Vagina (tissue), 2 donors: Measurements from ENCODE around the gene ALK. TPM values are rescaled to one million over a fixed set of nuclear protein-coding genes. Genes with fewer than 3 reads are reported as not detected.

Experiments used
- DNase-seq, 2 donors: peaks; one replicate each; pipeline ENCODE4 v3.0.0-alpha.2; 2017; ENCODE audit errors: extremely low spot score in 2 of 2
- H3K27ac ChIP-seq: fragments of 200-600 bp; sonication (generic); one replicate; pipeline ENCODE4 v1.5.1; 2019
- H3K27me3 ChIP-seq: fragments of 200-600 bp; sonication (generic); one replicate; pipeline ENCODE4 v1.5.1; 2019
- H3K36me3 ChIP-seq, 2 donors: fragments of 200-600 bp; sonication (generic); one replicate each; pipeline ENCODE4 v1.5.1; 2017 to 2019
- H3K4me1 ChIP-seq: fragments of 200-600 bp; sonication (generic); one replicate; pipeline ENCODE4 v1.5.1; 2019
- H3K4me3 ChIP-seq, 2 donors: fragments of 200-600 bp; sonication (generic); 1 replicate in 1 of 2; 2 replicates in 1 of 2; pipeline ENCODE4 v1.5.1; 2016 to 2019
- H3K9me3 ChIP-seq: fragments of 200-600 bp; sonication (generic); one replicate; pipeline ENCODE4 v1.5.1; 2019
- POLR2A ChIP-seq, 2 donors: fragments of 450-650 bp; IDR thresholded peaks; one replicate each; pipeline ENCODE4 v1.6.1; 2017; ENCODE audit warnings: antibody characterized with exemption in 2 of 2, mild to moderate bottlenecking in 2 of 2, moderate library complexity in 2 of 2
- POLR2AphosphoS5 ChIP-seq, 2 donors: sonication (generic); formaldehyde crosslinking; IDR thresholded peaks; one replicate each; pipeline ENCODE4 v1.9.0; 2017; ENCODE audit warnings: antibody characterized with exemption in 2 of 2, mild to moderate bottlenecking in 2 of 2, low read depth in 1 of 2; ENCODE audit not compliant: insufficient read depth in 1 of 2
- intact Hi-C: fragments of 100-400 bp; cut with DNase I; formaldehyde crosslinking; loops from one replicate; pipeline ENCODE4 v1.15.1; 2023
- total RNA-seq: library from RNA; depleted of rRNA; stranded (reverse); fragments of >200 nt; gene quantifications from one replicate; pipeline ENCODE4 v1.2.3, GENCODE V29; 2016
- TF ChIP-seq, protein P1 (sequence below), 3 experiments: fragments of 450-650 bp in 2 of 3; fragments of 200-600 bp in 1 of 3; sonication (generic) in 1 of 3; IDR thresholded peaks; one replicate each; pipeline ENCODE4 v1.5.1; 2017 to 2019; ENCODE audit warnings: antibody characterized with exemption in 3 of 3, mild to moderate bottlenecking in 2 of 3, moderate library complexity in 2 of 3

ALK gene
- total RNA-seq, 1 donor from 2014 or later: 0.74 TPM

DNA sequence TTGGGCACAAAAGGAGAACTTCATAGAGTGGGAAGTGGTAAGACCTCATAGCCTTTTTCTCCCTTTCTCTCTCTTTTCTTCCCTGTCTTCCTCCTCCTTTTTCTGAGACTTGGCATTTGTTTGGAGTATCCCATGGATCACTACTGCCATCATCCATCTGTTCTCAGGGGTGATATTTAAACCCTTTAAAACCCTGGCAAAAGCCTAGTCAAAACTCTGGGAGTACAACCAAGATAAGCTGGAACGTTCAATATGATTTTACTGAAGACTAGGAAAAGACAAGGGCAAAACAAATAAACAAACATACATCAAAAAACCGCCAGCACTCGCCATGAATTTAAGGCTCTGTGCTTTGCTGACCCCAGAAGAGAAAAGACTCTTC, 552.7 kb downstream of the ALK start:
- DNase-seq: no peak
- Histone ChIP-seq H3K27me3 (no peaks in the 10 kb centered on the region), H3K4me3 (no peak overlapping the region), H3K9me3 (no peaks in the 10 kb centered on the region), H3K36me3 (no peaks in the 10 kb centered on the region), H3K27ac (no peak overlapping the region), H3K4me1 (no peaks in the 10 kb centered on the region)
- TF ChIP-seq POLR2AphosphoS5 (IDR thresholded peaks at IDR 0.05; ENCODE audit: insufficient read depth in 1 of 2, low read depth in 1 of 2) (no peak), POLR2A (IDR thresholded peaks at IDR 0.05) (no peak)
- TF ChIP-seq, protein P1, sequence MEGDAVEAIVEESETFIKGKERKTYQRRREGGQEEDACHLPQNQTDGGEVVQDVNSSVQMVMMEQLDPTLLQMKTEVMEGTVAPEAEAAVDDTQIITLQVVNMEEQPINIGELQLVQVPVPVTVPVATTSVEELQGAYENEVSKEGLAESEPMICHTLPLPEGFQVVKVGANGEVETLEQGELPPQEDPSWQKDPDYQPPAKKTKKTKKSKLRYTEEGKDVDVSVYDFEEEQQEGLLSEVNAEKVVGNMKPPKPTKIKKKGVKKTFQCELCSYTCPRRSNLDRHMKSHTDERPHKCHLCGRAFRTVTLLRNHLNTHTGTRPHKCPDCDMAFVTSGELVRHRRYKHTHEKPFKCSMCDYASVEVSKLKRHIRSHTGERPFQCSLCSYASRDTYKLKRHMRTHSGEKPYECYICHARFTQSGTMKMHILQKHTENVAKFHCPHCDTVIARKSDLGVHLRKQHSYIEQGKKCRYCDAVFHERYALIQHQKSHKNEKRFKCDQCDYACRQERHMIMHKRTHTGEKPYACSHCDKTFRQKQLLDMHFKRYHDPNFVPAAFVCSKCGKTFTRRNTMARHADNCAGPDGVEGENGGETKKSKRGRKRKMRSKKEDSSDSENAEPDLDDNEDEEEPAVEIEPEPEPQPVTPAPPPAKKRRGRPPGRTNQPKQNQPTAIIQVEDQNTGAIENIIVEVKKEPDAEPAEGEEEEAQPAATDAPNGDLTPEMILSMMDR (IDR thresholded peaks at IDR 0.05): no peak
- intact Hi-C loops: no loop called here

DNA sequence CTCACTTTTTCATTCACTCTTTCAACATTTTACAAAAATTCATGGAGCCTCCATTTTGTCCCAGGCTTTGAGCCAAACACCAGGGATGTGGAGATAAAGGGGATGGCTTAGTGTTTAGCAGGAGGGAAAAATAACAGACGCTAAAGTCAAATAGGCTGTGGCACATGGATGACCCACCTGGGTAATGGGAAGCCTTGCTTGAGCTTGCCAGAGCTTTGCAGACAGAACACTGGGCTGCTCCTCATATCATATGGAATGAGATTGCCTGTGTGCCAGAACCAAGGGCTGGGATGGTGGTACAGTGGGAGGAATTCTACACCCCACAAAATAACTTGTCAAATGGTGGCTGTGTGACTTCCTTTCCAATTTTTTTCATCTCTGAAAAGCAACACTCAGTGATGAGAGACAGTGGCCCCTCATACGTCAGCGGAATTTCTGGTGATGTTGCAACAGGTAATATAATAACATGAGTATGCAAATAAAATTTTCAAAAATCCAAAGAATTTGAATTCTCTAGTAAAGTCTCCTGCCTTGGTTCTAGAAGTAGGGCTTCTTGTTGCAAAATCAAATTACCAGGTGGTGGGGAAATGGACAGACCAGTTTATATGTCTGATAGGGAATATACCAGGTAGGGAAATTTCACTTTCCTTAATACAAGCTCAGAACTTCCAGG, 553.3 kb downstream of the ALK start:
- no peak overlapping the region for H3K27ac ChIP-seq
- no peaks in the 10 kb centered on the region for H3K27me3 ChIP-seq
- no peaks in the 10 kb centered on the region for H3K4me1 ChIP-seq
- no peak for DNase-seq
- no peaks in the 10 kb centered on the region for H3K36me3 ChIP-seq
- TF ChIP-seq POLR2AphosphoS5 (IDR thresholded peaks at IDR 0.05; ENCODE audit: insufficient read depth in 1 of 2, low read depth in 1 of 2): no peak
- TF ChIP-seq POLR2A (IDR thresholded peaks at IDR 0.05): no peak
- TF ChIP-seq, protein P1 (IDR thresholded peaks at IDR 0.05): no peak
- no peaks in the 10 kb centered on the region for H3K9me3 ChIP-seq
- intact Hi-C loops: no loop called here
- H3K4me3 ChIP-seq: no peak overlapping the region

DNA sequence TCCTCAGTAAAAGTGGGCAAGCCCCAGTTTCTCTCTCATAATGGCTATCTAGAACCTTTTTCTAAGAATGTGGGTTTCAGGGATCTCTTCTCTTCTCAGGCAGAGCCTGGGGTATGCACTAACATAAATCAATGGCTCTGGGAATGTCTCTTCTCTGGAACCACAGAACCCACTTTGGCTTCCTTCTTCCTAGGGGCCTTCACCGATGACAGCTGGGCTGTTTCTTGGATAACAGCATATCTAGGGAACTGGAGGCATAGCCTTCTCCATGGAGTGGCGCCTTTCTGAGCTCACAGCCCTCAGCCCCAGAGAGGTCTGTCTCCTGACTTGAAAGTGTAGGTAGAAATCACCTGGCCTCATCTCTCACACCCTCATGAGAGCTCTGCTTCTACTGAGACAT, 558.3 kb downstream of the ALK start:
- Histone ChIP-seq H3K36me3 (no peaks in the 10 kb centered on the region), H3K4me3 (no peak overlapping the region), H3K27ac (no peak overlapping the region), H3K27me3 (no peaks in the 10 kb centered on the region), H3K9me3 (no peaks in the 10 kb centered on the region), H3K4me1 (no peaks in the 10 kb centered on the region)
- intact Hi-C loops: no loop called here
- TF ChIP-seq POLR2AphosphoS5 (IDR thresholded peaks at IDR 0.05; ENCODE audit: insufficient read depth in 1 of 2, low read depth in 1 of 2) (no peak), POLR2A (IDR thresholded peaks at IDR 0.05) (no peak)
- TF ChIP-seq, protein P1 (IDR thresholded peaks at IDR 0.05): no peak
- no peak for DNase-seq

DNA sequence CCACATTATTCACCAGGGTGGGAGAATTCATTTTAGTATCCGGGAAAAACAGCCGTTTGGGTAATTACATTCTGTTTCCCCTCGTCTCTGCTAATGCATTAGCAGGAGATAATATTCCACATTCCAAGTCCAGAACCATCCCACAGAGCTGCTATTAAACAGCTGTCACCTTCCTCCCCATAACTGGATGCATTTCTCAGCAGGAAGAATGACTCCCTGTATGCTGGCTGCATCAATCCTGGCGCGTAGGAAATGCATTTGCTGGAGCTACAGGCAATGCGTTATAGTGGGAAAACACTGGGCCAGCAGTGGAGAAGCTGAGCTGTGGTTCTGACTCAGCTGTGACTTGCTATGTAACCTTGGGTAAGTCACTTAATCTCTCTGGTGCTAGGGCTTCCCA, 560.2 kb downstream of the ALK start:
- Histone ChIP-seq H3K27ac (no peak overlapping the region), H3K27me3 (no peaks in the 10 kb centered on the region), H3K4me1 (no peaks in the 10 kb centered on the region), H3K9me3 (no peaks in the 10 kb centered on the region), H3K36me3 (no peaks in the 10 kb centered on the region), H3K4me3 (no peak overlapping the region)
- no peak for TF ChIP-seq POLR2AphosphoS5 (IDR thresholded peaks at IDR 0.05; ENCODE audit: insufficient read depth in 1 of 2, low read depth in 1 of 2)
- no peak for TF ChIP-seq POLR2A (IDR thresholded peaks at IDR 0.05)
- TF ChIP-seq, protein P1 (IDR thresholded peaks at IDR 0.05): no peak
- DNase-seq: no peak
- intact Hi-C loops: no loop called here

DNA sequence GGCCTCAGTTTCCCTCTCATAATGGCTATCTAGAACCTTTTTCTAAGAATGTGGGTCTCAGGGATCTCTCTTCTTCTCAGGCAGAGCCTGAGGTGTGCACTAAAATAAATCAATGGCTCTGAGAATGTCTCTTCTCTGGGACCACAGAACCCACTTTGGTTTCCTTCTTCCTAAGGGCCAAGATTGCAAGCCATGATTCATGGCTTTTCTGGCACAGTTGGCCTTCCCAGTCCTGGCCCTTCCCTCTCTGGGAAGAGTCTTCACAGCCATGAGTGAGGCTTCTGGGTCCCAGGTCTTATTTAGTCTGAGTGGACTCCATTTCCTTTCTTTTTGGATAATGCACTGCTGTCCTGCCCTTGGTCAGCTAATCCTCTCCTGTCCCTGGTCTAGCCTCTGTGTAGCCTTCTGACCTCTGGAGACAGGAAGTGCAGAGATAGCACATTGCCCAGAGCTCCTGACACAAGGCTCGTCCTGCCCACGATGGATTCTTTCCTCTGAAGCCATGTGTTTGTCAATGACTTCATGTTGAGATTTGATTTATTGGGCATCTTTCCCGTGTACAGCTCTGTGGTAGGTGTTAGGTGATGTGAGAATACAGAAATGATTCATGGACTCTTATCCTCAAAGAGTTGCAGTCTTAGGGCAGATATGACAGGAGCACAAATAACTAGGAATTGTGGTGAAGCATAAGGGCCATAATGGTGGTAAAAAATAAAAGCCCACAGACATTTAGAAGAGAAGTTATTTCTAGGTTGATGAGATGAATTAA, 561.2 kb downstream of the ALK start:
- no peak overlapping the region for H3K27ac ChIP-seq
- no peaks in the 10 kb centered on the region for H3K27me3 ChIP-seq
- TF ChIP-seq POLR2A (IDR thresholded peaks at IDR 0.05) (no peak), POLR2AphosphoS5 (IDR thresholded peaks at IDR 0.05; ENCODE audit: insufficient read depth in 1 of 2, low read depth in 1 of 2) (no peak)
- TF ChIP-seq, protein P1 (IDR thresholded peaks at IDR 0.05): no peak
- H3K4me3 ChIP-seq: no peak overlapping the region
- DNase-seq: no peak
- no peaks in the 10 kb centered on the region for H3K4me1 ChIP-seq
- H3K36me3 ChIP-seq: no peaks in the 10 kb centered on the region
- H3K9me3 ChIP-seq: no peaks in the 10 kb centered on the region
- intact Hi-C loops: no loop called here
